ENCODE measurements around the gene AGXT.

Gene AGXT

GRCh38 chr2:240891492-240892340, 23.1 kb downstream of the AGXT start:
- ChIA-PET POLR2A (no interaction called here), CTCF (no interaction called here)
- TF ChIP-seq BHLHE40 (IDR thresholded peaks at IDR 0.05; ENCODE audit: borderline replicate concordance) (no peak), NFRKB (IDR thresholded peaks at IDR 0.05) (no peak), SUZ12 (IDR thresholded peaks at IDR 0.05) (no peak), L3MBTL2 (conservative IDR thresholded peaks at IDR 0.05) (no peak), ZNF384 (IDR thresholded peaks at IDR 0.05) (no peak), FOXK2 (IDR thresholded peaks at IDR 0.05) (no peak), PKNOX1 (IDR thresholded peaks at IDR 0.05) (no peak), HDGF (IDR thresholded peaks at IDR 0.05; ENCODE audit: borderline replicate concordance) (no peak), TARDBP (IDR thresholded peaks at IDR 0.05) (no peak)
- DNase-seq (ENCODE audit: extremely low spot score), result no peak

- ChIA-PET POLR2A (no interaction called here), CTCF (no interaction called here)
- no peak for TF ChIP-seq HDGF (IDR thresholded peaks at IDR 0.05; ENCODE audit: borderline replicate concordance)
- no peak for TF ChIP-seq TARDBP (IDR thresholded peaks at IDR 0.05)
- TF ChIP-seq SP1 (IDR thresholded peaks at IDR 0.05), result no peak
- TF ChIP-seq FOXM1 (IDR thresholded peaks at IDR 0.05; ENCODE audit: borderline replicate concordance), result no peak
- TF ChIP-seq L3MBTL2 (conservative IDR thresholded peaks at IDR 0.05), result no peak
- no peak for TF ChIP-seq SUZ12 (IDR thresholded peaks at IDR 0.05)
- DNase-seq (ENCODE audit: extremely low spot score), result no peak
Measured at GRCh38 chr2:240892356-240892755, 23.7 kb downstream of the AGXT start.

- ChIA-PET POLR2A (no interaction called here), CTCF (no interaction called here)
- no peak for TF ChIP-seq SP1 (IDR thresholded peaks at IDR 0.05)
- TF ChIP-seq SUZ12 (IDR thresholded peaks at IDR 0.05), result no peak
- no peak for TF ChIP-seq L3MBTL2 (conservative IDR thresholded peaks at IDR 0.05)
- no peak for TF ChIP-seq HDGF (IDR thresholded peaks at IDR 0.05; ENCODE audit: borderline replicate concordance)
- no peak for TF ChIP-seq ELF4 (IDR thresholded peaks at IDR 0.05)
- TF ChIP-seq CTBP1 (IDR thresholded peaks at IDR 0.05; ENCODE audit: borderline replicate concordance), result no peak
- TF ChIP-seq ZNF384 (IDR thresholded peaks at IDR 0.05), result no peak
- no peak for TF ChIP-seq NFRKB (IDR thresholded peaks at IDR 0.05)
- no peak for TF ChIP-seq LEF1 (IDR thresholded peaks at IDR 0.05; ENCODE audit: borderline replicate concordance)
- TF ChIP-seq BHLHE40 (IDR thresholded peaks at IDR 0.05; ENCODE audit: borderline replicate concordance), result no peak
- no peak for TF ChIP-seq PKNOX1 (IDR thresholded peaks at IDR 0.05)
- TF ChIP-seq FOXA1 (IDR thresholded peaks at IDR 0.05), result no peak
- TF ChIP-seq FOXK2 (IDR thresholded peaks at IDR 0.05), result no peak
- DNase-seq (ENCODE audit: extremely low spot score), result no peak
Measured at GRCh38 chr2:240892925-240893324, 24.3 kb downstream of the AGXT start.

DNA sequence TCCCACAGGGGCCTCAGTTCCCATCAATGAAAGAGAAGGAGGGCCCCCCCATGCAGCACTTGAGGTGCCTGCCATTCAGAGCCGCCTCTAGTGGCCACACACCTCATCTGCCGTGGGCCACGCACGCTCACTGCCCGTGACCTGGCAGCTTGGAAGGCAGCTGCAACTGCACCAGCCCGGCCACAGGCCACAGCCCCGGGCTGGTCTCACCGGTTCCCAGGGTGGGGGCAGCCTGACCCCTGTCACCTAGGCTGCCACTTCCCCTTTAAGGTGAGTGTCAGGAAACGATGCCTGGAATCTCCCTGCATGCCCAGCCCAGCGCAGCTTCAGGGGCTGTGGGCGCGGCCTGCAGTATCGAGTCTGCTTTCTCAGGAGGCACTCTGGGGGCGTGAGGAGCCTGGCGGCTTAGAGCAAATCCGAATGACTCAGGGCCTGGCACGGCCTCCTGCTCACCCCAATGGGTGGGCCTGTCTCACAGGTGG, 24.8 kb downstream of the AGXT start:
- CTCF ChIA-PET, result no interaction called here
- no peak for DNase-seq (ENCODE audit: extremely low spot score)

GRCh38 chr2:240894006-240894405, 25.4 kb downstream of the AGXT start:
- ChIA-PET CTCF (no interaction called here), POLR2A (no interaction called here)
- TF ChIP-seq HDGF (IDR thresholded peaks at IDR 0.05; ENCODE audit: borderline replicate concordance) (no peak), FOXM1 (IDR thresholded peaks at IDR 0.05; ENCODE audit: borderline replicate concordance) (no peak), ELF4 (IDR thresholded peaks at IDR 0.05) (no peak), FOXK2 (IDR thresholded peaks at IDR 0.05) (no peak), LEF1 (IDR thresholded peaks at IDR 0.05; ENCODE audit: borderline replicate concordance) (no peak), SP1 (IDR thresholded peaks at IDR 0.05) (no peak), CTBP1 (IDR thresholded peaks at IDR 0.05; ENCODE audit: borderline replicate concordance) (no peak), L3MBTL2 (conservative IDR thresholded peaks at IDR 0.05) (no peak), TARDBP (IDR thresholded peaks at IDR 0.05) (no peak), BHLHE40 (IDR thresholded peaks at IDR 0.05; ENCODE audit: borderline replicate concordance) (no peak), SUZ12 (IDR thresholded peaks at IDR 0.05) (no peak), ARNT (IDR thresholded peaks at IDR 0.05) (no peak), NFRKB (IDR thresholded peaks at IDR 0.05) (no peak), PKNOX1 (IDR thresholded peaks at IDR 0.05) (no peak)
- no peak for DNase-seq (ENCODE audit: extremely low spot score)

More for the DNA sequence above, 24.8 kb downstream of the AGXT start:
- no peak for TF ChIP-seq NFRKB (IDR thresholded peaks at IDR 0.05)
- TF ChIP-seq CTBP1 (IDR thresholded peaks at IDR 0.05; ENCODE audit: borderline replicate concordance), result no peak
- TF ChIP-seq ZNF384 (IDR thresholded peaks at IDR 0.05), result no peak
- no peak for TF ChIP-seq LEF1 (IDR thresholded peaks at IDR 0.05; ENCODE audit: borderline replicate concordance)
- TF ChIP-seq ARNT (IDR thresholded peaks at IDR 0.05), result no peak
- no peak for TF ChIP-seq FOXM1 (IDR thresholded peaks at IDR 0.05; ENCODE audit: borderline replicate concordance)
- no peak for TF ChIP-seq ELF4 (IDR thresholded peaks at IDR 0.05)
- TF ChIP-seq TARDBP (IDR thresholded peaks at IDR 0.05), result no peak
- TF ChIP-seq FOXK2 (IDR thresholded peaks at IDR 0.05), result no peak
- no peak for TF ChIP-seq SP1 (IDR thresholded peaks at IDR 0.05)
- no peak for TF ChIP-seq FOXA1 (IDR thresholded peaks at IDR 0.05)
- TF ChIP-seq BHLHE40 (IDR thresholded peaks at IDR 0.05; ENCODE audit: borderline replicate concordance), result no peak
- POLR2A ChIA-PET, result no interaction called here

Data from HEK293T (cell line).